22Rv1 (cell line): Measurements from ENCODE around the gene PRSS33.

Experiments
- H3K27ac ChIP-seq: fragments of 450-650 bp; 2 replicates; pipeline ENCODE4 v1.5.1; 2017
- CTCF ChIP-seq: fragments of 450-650 bp; IDR thresholded peaks from 2 replicates; pipeline ENCODE4 v1.5.1; 2017; ENCODE audit warnings: mild to moderate bottlenecking
- ZFX ChIP-seq: fragments of 450-650 bp; IDR thresholded peaks from 2 replicates; pipeline ENCODE4 v1.6.1; 2017; ENCODE audit warnings: antibody characterized with exemption, borderline replicate concordance

Gene PRSS33

DNA sequence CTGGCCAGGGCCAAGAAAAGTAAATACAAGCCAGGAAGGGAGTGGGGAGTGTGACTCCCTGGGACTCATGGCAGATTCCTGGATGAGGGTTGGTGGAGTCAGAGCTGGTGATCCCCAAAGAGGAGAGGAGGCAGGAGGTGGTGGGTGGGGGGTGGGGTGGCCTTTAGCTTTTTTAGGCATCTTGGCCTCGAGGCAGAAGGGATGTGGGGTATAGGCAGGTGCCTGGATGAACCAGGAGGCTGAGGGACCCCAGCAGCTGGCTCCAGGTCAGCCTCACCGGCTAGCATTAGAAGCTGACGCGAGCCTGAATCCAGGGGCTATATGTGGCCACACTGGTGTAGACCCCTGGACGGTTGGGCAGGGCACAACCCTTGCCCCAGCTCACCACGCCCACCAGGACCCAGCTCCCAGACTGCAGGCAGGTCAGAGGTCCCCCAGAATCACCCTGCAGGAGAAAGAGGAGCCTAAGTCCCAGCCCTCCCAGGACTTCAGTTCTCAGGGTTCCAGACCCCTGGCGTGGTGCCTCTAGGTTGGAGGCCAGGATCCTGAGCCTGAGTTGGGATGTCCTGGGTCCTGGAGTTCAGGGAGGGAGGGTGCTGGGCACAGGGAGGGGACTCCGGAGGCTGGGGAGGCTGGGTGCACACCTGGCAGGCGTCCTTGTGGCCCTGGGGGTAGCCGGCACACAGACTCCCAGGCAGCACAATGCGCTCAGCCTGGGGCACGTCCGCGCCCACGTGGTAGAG lies 2.8 kb downstream of the PRSS33 start:
- H3K27ac ChIP-seq: no peak overlapping the region
- TF ChIP-seq ZFX: no peak
- TF ChIP-seq CTCF: no peak

DNA sequence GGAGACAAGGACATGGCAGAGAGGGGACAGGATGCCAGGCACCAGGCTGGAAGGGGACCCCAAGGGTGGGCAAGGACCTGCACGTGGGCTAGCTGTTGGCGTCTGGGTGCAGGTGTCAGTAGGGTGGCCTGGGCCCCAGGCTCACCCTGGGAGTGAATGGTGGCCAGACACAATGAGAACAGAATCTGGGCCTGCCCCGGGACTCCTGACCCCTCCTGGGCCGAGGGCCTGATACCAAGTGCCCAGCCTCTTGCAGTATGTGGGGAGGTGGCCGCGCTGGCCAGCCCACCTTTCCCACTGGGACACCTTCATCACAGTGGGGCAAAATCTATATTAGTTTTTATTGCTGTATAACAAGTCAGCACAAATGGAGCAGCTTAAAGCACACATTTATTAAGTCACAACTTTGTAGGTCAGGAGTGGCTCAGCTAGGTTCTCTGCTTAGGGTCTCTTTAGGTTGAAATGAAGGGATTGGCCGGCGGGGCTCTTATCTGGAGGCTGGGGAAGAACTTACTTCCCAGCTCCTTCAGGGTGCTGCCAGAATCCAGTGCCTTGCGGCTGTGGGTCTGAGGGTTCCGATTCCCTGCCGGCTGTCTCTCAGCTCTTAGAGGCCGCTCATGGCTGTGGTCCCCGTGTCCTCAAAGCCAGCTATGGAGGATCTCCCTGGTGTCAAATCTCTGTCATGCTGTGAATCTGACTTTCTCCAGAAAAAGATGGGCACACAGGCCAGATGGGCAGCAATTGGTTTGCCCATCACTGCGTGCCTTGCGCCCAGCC lies 3.6 kb downstream of the PRSS33 start:
- no peak for TF ChIP-seq CTCF
- TF ChIP-seq ZFX: no peak
- no peak overlapping the region for H3K27ac ChIP-seq

DNA sequence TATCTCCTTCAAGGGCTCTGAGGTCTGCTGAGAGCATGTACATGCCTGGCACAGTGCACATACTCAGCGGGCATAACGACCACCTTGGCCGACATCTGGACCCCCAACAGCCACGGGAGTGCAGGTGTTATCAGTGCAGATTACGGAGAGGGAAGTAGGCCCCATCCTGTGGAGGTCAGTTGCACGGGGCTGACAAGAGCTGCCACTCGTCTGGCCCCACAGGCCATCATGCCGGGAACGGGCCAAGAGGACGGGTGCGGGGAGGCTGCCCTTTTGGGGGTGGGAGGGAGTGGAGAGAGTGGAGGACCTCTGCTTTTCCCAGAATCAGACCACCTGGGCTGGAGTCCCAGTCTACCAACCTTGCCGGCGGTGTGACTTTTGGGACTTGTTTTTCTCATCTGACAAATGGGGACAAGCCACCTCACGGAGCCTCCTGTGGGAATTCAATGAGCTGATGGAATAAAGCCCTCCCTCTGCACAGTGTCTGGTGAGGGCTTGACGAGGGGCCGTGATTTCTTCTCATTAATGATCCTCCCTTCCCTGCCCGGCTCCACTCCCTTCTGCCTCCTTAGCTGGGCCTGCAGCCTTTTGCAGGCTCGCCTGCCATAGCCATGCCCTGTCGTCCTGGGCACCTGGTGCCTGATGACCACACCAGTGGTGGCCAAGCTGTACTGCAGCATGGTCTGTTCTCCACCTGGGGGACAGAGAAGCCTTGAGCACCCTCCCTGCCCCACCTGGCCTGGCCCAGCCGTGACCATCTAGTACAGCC lies 4.6 kb downstream of the PRSS33 start:
- no peak overlapping the region for H3K27ac ChIP-seq
- TF ChIP-seq ZFX (no peak), CTCF (no peak)

- no peak overlapping the region for H3K27ac ChIP-seq
- TF ChIP-seq CTCF (no peak), ZFX (no peak)
These were observed 7.1 kb downstream of the PRSS33 start for GRCh38 chr16:2779978-2780898.

DNA sequence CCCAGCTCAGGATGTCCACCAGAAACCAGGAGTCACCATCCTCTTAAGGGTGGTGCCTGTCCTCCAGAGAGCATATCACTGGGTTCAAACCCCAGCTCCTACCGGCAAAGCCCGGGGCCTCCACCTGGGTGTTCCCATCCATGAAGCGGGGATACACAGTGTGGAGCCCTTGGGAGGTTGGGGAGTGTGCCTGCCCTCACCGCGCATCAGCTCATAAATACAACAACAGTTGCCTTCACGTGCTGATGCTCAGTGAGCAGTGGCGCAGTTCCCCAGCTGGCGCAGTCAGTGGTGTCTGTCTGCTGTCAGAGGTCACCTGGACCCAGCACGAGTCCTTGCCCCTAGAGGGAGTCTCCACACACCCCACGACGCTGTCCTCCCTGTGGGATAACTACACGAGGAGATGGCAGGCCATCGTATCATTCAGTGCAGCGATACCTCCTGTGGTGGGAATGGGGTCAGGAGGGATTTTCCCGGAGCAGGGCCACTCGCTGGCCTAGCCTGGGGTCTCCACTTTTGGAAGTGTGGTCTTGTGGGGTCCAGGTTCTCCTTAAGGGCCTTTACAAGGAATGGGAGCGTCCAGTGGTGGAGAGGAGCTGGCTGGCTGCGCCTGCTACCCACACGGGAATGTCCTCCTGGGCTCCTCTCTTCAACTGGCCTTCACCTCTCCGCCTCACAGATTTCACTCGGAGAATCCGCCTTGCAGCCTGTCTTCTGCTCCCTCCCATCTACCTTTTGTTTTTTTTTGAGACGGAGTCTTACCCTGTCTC lies 8.0 kb downstream of the PRSS33 start:
- H3K27ac ChIP-seq: no peak overlapping the region
- TF ChIP-seq CTCF (no peak), ZFX (no peak)

- no peak for TF ChIP-seq ZFX
- TF ChIP-seq CTCF: no peak
- H3K27ac ChIP-seq: peak overlapping the region; percentile 93
These were observed 8.8 kb downstream of the PRSS33 start for GRCh38 chr16:2778630-2778958.
